Left renal cortex interstitium (tissue), 4 donors: ENCODE data around the gene SYT3. TPM values are rescaled to one million over a fixed set of nuclear protein-coding genes. Genes with fewer than 3 reads are reported as not detected.
"Not testable (repeated sequence)": the region's sequence is repeated elsewhere in the genome, so short reads cannot be mapped to it uniquely, and the experiment has no call there.

Source experiments
- DNase-seq, 4 donors: peaks; one replicate each; pipeline ENCODE4 v3.0.0-alpha.2; 2013; ENCODE audit warnings: low read depth in 4 of 4, low spot score in 2 of 4, missing footprints in 1 of 4
- polyA plus RNA-seq, 4 donors: library from polyadenylated mRNA; unstranded; fragments of 120-200 nt; gene quantifications; one replicate each; pipeline ENCODE4 v1.2.1, GENCODE V29; 2013; ENCODE audit not compliant: insufficient read length in 4 of 4

The SYT3 gene
- polyA plus RNA-seq, 4 donors = 0.54 to 1.4 (median 0.73) TPM

DNA sequence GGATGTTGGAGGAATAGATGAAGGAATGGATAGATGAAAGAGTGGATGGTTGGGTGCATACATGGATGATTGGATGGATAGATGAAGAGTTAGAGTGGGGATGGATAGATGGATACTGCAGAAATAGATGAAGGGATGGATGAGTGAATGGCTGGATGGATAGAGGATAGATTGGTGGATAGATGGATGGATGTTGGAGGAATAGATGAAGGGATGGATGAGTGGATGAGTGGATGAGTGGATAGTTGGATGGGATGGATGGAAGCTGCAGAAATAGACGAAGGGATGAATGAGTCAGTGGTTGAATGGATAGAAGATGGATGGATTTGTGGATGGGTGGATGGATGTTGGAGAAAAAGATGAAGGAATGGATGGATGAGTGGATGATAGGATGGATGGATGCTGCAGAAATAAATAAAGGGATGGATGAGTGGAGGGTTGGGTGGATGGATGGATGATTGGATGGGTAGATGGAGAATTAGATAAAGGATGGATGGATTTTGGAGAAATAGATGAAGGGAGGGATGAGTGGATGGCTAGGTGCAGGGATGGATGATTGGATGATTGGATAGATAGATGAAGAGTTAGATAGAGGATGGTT, 4.7 kb upstream of the SYT3 start:
- no peak for DNase-seq

- DNase-seq = no peak
These were observed 687 bp upstream of the SYT3 start for GRCh38 chr19:50640368-50640767.

DNA sequence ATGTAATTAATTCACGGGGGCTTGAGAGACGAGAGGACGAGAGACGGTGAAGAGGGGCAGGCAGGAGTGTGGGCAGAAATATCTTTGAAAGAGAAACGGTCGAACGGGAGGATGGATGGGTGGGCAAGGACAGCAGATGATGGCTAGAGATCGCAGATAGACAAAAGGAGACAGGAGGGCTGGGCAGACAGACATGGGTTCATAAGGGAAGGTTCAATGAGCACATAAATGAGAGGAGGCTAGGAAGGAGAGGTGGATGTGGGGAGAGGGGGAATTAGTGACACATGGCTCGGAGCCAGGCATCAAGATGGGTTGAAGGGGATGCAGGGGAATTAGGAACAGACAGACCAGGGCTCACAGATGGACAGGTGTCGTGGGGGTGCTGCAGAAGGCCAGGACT, 1.1 kb downstream of the SYT3 start:
- DNase-seq = no peak

- DNase-seq = no peak
These were observed 3.2 kb downstream of the SYT3 start for GRCh38 chr19:50636317-50637085.

DNA sequence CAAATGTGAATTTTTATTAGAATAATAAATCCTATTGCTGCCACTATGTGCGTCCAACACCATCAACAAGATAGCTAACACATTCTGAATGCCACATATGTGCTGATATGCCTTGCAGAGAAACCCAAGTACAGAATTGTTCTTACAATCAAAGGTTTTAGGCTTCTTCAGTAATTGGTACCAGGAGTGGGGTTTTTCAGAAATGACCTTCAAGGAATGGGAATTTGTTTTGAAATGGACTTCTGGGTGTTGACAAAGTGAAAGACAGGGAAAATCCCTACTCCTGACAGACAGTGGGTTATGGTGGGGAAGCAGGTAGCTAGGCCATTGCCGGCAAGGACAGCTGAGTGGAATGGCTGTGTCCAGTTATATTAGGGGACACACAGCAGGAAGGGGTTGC, 5.7 kb downstream of the SYT3 start:
- DNase-seq = no peak

- DNase-seq = no peak
These were observed 6.3 kb downstream of the SYT3 start for GRCh38 chr19:50633359-50633758.

DNA sequence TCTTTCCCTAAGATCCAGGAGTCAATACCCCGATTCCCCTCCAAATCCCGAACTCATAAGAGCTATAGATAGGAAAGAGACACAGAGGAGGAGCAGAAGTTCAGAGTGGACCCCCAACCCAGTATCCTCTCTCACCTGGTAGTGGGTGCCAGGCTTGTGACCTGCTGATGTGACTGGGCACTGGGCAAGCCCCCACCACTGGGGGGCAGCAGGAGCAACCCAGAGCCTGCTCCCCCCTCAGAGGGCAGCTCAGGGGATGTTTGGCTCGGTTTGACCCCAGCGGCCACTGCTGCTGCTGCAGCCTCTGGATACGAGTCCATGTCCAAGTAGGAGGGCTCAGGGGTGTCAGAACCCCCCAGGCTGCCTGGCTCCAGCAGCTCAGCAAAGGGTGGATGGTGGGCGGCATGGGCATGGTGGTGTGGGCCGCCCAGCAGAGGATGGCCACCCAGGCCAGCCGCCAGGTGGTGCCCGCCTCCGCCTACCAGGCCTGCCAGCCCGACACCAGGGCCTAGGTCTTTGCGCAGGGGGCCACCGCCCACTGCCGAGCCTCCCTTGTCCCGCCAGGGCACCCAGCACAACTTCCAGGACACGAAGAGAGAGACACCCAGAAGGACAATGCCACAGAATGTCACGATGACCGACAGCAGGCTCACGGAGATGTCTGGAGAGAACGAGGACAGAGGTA, 7.4 kb downstream of the SYT3 start:
- no peak for DNase-seq

- no peak for DNase-seq
These were observed 9.9 kb downstream of the SYT3 start for GRCh38 chr19:50629801-50630200.

DNA sequence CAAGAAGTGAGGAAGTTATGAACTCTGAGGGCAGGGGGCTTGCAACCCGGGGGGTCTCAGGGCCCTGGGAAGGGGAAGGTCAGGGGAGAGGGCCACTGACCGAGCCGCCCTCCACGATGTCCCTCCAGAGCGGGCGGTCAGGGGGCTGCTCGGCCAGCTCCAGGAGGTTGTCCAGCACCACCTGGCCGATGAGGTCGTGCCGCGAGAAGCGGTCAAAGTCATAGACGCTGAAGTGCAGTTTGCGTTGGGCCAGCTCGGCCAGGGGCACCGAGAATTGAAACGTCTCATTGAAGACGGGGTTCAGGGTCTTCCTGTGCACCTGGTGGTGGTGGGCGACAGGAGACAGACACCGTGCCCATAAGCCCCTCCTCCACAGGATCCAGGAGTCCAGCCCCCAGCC, 10.5 kb downstream of the SYT3 start:
- no peak for DNase-seq

DNA sequence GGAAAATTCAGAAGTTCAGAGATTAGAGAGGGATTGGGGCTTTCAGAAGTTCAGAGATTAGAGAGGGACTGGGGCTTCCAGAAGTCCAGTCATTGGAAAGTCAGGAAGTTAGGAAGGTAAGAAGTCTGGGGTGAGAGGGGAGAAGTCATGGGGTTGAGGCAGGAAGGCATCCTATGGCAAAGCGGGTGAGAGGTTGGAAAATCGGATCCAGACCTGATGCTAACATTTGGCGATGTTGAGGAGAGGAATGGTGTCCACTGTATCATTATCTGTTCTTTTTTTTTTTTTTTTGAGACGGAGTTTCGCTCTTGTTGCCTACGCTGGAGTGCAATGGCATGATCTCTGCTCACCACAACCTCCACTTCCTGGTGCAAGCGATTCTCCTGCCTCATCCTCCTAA, 11.1 kb downstream of the SYT3 start:
- DNase-seq = no peak

- DNase-seq = no peak
These were observed 11.5 kb downstream of the SYT3 start for GRCh38 chr19:50628146-50628545.

DNA sequence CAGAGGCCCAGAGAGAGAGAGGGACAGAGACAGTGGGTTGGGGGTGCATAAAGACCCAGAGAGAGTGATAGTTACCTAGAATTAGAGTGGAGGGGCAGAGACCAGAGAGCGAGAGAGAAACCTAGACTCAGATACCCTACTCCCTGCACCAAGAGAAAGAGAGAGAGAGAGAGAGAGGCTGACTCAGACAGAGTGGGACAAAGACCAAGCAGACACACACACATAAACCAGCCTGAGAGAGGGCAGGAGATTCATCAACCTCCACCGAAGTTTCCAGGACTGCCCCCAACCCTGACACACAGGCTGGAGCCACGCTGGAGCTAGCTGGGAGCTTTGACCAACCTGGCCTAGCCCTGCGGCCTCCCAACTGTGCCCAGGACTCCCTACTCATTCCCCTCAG, 12.9 kb downstream of the SYT3 start:
- no peak for DNase-seq

- no peak for DNase-seq
These were observed 13.7 kb downstream of the SYT3 start for GRCh38 chr19:50626011-50626410.

DNA sequence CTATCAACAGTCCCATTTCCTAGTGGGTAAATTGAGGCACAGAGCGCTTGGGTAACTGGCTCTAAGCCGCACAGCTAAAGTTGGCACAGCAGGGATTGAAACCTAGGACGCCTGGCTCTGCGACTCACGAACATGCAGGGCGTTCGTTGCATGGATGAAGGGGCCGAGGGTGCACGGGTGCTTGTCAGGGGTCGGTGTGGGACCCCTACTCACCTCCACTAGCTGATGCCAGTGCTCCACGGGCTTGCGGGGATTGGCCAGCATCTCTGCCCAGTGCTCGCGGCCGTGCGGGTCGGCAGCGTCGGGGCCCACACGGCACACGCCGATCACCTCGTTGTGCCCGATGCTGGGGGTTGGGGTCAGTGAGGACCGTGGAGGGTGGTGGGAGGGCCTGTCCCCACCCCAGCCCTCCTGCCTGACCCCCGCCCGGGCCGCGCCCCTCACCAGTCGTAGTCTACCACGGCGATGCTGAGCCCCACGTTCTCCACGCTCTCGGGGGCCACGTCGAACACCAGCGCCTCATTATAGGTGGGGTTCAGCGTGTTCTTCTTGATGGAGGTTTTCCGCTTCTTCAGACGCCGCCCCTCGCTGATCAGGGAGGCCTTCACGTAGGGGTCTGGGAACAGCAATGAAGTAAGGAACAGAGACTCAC, 14.6 kb downstream of the SYT3 start:
- DNase-seq = no peak

DNA sequence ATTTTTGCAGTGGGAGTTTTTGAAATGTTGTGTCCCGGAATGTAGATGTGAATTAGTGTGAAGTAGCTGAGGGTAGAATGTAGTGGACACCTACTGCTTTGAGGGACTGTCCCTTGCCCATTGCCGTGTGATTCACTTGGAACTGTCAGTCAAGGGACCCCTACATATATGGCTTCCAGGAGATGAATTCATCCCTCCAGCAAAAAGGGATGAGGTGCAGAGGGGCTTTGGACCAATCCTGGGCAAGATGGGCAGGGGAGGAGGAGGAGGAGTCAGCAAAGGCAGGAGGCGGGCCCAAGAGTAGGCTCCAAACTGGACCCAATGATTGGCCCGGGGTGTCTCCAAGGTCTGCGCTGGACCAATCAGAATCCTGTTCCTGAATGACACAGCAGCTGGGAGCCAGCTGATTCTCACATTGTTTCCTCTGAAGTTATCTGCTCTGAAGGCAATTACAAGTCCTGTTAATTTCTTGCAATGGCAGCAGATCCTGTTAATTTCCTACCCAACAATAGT, 19.2 kb downstream of the SYT3 start:
- not testable (repeated sequence) for DNase-seq

DNA sequence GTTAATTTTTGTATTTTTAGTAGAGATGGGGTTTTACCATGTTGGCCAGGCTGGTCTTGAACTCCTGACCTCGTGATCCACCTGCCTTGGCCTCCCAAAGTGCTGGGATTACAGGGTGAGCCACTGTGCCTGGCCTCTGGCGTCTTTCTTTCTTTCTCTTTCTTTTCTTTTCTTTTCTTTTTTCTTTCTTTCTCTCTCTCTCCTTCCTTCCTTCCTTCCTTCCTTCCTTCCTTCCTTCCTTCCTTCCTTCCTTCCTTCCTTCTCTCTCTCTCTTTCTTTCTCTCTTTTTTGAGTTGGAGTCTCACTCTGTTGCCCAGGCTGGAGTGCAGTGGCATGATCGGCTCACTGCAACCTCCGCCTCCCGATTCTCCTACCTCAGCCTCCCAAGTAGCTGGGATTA, 20.5 kb downstream of the SYT3 start:
- not testable (repeated sequence) for DNase-seq

DNA sequence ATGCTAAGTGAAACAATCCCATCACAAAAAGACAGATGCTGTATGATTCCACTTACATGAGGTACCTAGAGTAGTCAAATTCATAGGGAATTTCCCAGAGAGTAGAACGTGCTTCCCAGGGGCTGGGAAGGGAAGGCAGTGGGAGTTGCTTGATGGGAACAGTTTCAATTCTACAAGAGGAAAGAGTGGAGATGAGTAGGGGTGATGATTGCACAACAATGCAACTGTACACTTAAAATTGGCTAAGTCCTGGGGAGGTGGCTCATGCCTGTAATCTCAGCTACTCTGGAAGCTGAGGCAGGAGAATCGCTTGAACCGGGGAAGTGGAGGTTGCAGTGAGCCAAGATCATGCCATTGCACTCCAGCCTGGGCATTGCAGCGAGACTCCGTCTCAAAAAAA, 21.3 kb downstream of the SYT3 start:
- not testable (repeated sequence) for DNase-seq

DNA sequence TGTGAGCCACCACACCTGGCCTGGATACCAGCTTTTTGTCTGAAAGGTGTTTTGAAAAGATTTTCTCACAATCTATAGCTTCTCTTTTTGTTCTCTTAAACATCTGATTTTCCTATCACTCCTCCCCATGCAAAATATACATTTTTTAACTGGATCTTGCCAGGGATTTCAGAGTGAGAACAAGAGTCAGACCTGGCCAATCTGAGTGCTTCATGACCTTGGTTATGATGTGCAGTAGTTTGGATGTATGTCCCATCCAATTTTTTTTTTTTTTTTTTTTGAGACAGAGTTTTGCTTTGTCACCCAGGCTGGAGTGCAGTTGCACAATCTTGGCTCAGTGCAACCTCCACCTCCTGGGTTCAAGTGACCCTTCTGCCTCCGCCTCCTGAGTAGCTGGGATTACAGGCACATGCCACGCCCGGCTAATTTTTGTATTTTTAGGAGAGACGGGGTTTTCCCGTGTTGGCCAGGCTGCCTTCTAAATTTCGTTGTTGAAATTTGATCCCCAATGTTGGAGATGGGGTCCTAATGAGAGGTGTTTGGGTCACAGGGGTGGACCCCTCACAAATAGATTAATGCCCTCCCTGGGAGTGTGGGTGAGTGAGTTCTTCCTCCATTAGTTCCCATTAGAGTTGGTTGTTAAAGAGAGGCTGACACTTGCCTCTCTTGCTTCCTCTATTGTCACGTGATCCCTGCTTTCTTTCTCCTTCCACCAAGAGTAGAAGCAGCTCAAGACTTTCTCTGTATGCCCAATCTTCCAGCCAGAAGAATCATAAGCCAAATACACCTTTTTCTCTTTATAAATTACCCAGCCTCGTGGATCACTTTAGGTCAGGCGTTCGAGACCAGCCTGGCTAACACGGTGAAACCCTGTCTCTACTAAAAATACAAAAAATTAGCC, 26.9 kb downstream of the SYT3 start:
- not testable (repeated sequence) for DNase-seq

GRCh38 chr19:50607874-50608785, 31.6 kb downstream of the SYT3 start:
- DNase-seq = peak; percentile 52 to 86 (median 74)
